Mesenchymal stem cell (in vitro differentiated cells and primary cell): Measurements from ENCODE around the gene SPNS3.

Experiments used
- DNase-seq: peaks from one replicate; pipeline ENCODE4 v3.0.0-alpha.2; 2013
- H2AFZ ChIP-seq: one replicate; pipeline ENCODE4 v1.6.1; 2013; ENCODE audit warnings: low read depth, mild to moderate bottlenecking, control low read depth, inconsistent platforms, low read length, moderate library complexity
- H2AK5ac ChIP-seq: 2 replicates; pipeline ENCODE4 v1.6.1; 2013; ENCODE audit warnings: low read length, moderate library complexity, mild to moderate bottlenecking, inconsistent platforms; ENCODE audit not compliant: severe bottlenecking
- H2BK120ac ChIP-seq: one replicate; pipeline ENCODE4 v1.6.1; 2013; ENCODE audit warnings: low read depth, mild to moderate bottlenecking, inconsistent platforms, low read length, moderate library complexity
- H2BK12ac ChIP-seq, 2 experiments: one replicate each; pipeline ENCODE4 v1.6.1; 2013; ENCODE audit warnings: inconsistent platforms in 2 of 2, low read length in 2 of 2, mild to moderate bottlenecking in 2 of 2, moderate library complexity in 2 of 2, control low read depth in 1 of 2
- H2BK15ac ChIP-seq: one replicate; pipeline ENCODE4 v1.6.1; 2013; ENCODE audit warnings: mild to moderate bottlenecking, low read depth, inconsistent platforms; ENCODE audit not compliant: poor library complexity, severe bottlenecking
- H2BK5ac ChIP-seq: 2 replicates; pipeline ENCODE4 v1.6.1; 2013; ENCODE audit warnings: low read depth, mild to moderate bottlenecking, low read length, control low read depth, inconsistent platforms; ENCODE audit not compliant: poor library complexity, severe bottlenecking
- H3K14ac ChIP-seq, 2 experiments: one replicate each; pipeline ENCODE4 v1.6.1; 2013; ENCODE audit warnings: inconsistent platforms in 2 of 2, low read length in 2 of 2, control low read depth in 1 of 2, mild to moderate bottlenecking in 1 of 2, moderate library complexity in 1 of 2
- H3K18ac ChIP-seq, 2 experiments: one replicate each; pipeline ENCODE4 v1.6.1; 2013; ENCODE audit warnings: inconsistent platforms in 2 of 2, low read length in 2 of 2, control low read depth in 1 of 2, low read depth in 1 of 2, mild to moderate bottlenecking in 1 of 2
- H3K23ac ChIP-seq, 2 experiments: one replicate each; pipeline ENCODE4 v1.6.1; 2013; ENCODE audit warnings: inconsistent platforms in 2 of 2, low read length in 2 of 2, mild to moderate bottlenecking in 2 of 2, moderate library complexity in 2 of 2, control low read depth in 1 of 2
- H3K27ac ChIP-seq: 2 replicates; pipeline ENCODE4 v1.5.1; 2013; ENCODE audit warnings: mild to moderate bottlenecking, moderate library complexity, low read length, control low read depth, inconsistent platforms; ENCODE audit not compliant: poor library complexity, severe bottlenecking
- H3K27me3 ChIP-seq, 2 experiments: 2 replicates each; pipeline versions ENCODE4 v1.6.1 to v1.7.0; 2013; ENCODE audit warnings: low read length in 2 of 2, mild to moderate bottlenecking in 2 of 2, moderate library complexity in 2 of 2, control low read depth in 1 of 2, inconsistent platforms in 1 of 2; ENCODE audit not compliant: control insufficient read depth in 1 of 2, insufficient read depth in 1 of 2
- H3K36me3 ChIP-seq, 2 experiments: 2 replicates each; pipeline versions ENCODE4 v1.6.1 to v1.7.0; 2013; ENCODE audit warnings: low read length in 2 of 2, control low read depth in 1 of 2, inconsistent platforms in 1 of 2, low read depth in 1 of 2, mild to moderate bottlenecking in 1 of 2; ENCODE audit not compliant: insufficient read depth in 2 of 2, control insufficient read depth in 1 of 2
- H3K4ac ChIP-seq, 2 experiments: one replicate each; pipeline ENCODE4 v1.6.1; 2013; ENCODE audit warnings: inconsistent platforms in 2 of 2, low read length in 2 of 2, mild to moderate bottlenecking in 2 of 2, moderate library complexity in 2 of 2, control low read depth in 1 of 2, low read depth in 1 of 2
- H3K4me1 ChIP-seq: 2 replicates; pipeline ENCODE4 v1.6.1; 2013; ENCODE audit warnings: low read depth, low read length, control low read depth; ENCODE audit not compliant: control insufficient read depth, insufficient read depth
- H3K4me2 ChIP-seq: 2 replicates; pipeline ENCODE4 v1.6.1; 2013; ENCODE audit warnings: low read length, mild to moderate bottlenecking, inconsistent platforms; ENCODE audit not compliant: poor library complexity, severe bottlenecking
- H3K4me3 ChIP-seq, 2 experiments: 2 replicates each; pipeline versions ENCODE4 v1.5.1 to v1.7.0; 2013; ENCODE audit warnings: low read length in 2 of 2, mild to moderate bottlenecking in 2 of 2, control low read depth in 1 of 2, low read depth in 1 of 2; ENCODE audit not compliant: insufficient read depth in 1 of 2
- H3K79me1 ChIP-seq: replicated peaks from 2 replicates; pipeline ENCODE4 v1.6.1; 2013; ENCODE audit warnings: mild to moderate bottlenecking, control low read depth, low read length, inconsistent platforms; ENCODE audit not compliant: poor library complexity, severe bottlenecking
- H3K9ac ChIP-seq: 2 replicates; pipeline ENCODE4 v1.7.0; 2013; ENCODE audit warnings: mild to moderate bottlenecking, low read length, moderate library complexity
- H3K9me3 ChIP-seq: 2 replicates; pipeline ENCODE4 v1.7.0; 2013; ENCODE audit warnings: mild to moderate bottlenecking, low read length; ENCODE audit not compliant: control insufficient read depth
- H4K8ac ChIP-seq: one replicate; pipeline ENCODE4 v1.6.1; 2013; ENCODE audit warnings: inconsistent platforms, mild to moderate bottlenecking, low read length, moderate library complexity
- H4K91ac ChIP-seq: one replicate; pipeline ENCODE4 v1.6.1; 2013; ENCODE audit warnings: mild to moderate bottlenecking, low read length, inconsistent platforms
- WGBS: methylation state at CpG from one replicate; pipeline ENCODE4 v1.1.7; 2013; ENCODE audit warnings: mixed read lengths; 5-methylcytosine and 5-hydroxymethylcytosine counted together

The SPNS3 gene

DNA sequence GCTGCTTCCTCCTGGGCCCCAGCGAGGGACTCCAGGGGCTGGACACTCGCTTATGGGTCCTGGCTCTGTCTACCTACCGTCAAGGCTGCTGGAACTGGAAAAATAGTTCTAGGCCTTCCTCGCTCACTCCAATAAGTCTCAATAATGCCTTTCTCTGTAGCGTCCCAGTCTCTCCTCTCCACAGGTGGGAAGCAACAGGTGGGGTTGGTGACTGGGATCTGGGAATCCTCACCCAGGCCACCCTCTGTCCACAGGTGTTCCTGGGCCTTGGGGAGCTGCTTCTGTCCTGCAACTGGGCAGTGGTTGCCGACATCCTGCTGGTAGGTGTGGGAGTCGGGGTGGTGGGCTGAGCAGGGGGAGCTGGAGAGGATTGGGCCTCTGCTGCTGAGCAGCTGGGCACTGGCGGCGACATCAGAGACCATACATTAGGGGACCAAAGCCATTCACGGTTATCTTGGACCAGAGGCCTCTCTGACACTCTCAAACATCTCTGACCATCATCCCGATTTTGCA is 44.6 kb downstream of the SPNS3 start:
- Histone ChIP-seq H3K4me2 (no peak overlapping the region), H2BK5ac (no peak overlapping the region), H2BK12ac (no peak overlapping the region), H3K14ac (no peak overlapping the region), H3K36me3 (no peaks in the 10 kb centered on the region), H3K27ac (no peak overlapping the region), H3K27me3 (peaks cover 3 to 62% of the 10 kb centered on the region in 2 experiments), H2AK5ac (peak overlapping the region; percentile 7), H3K79me1 (no peaks in the 10 kb centered on the region), H4K8ac (no peak overlapping the region), H3K9me3 (no peaks in the 10 kb centered on the region), H2BK15ac (no peak overlapping the region), H2AFZ (no peak overlapping the region), H3K23ac (no peak overlapping the region), H3K9ac (no peak overlapping the region), H3K4ac (no peak overlapping the region), H3K18ac (no peak overlapping the region), H2BK120ac (no peak overlapping the region), H3K4me3 (no peak overlapping the region), H4K91ac (no peak overlapping the region), H3K4me1 (peaks cover 52% of the 10 kb centered on the region)
- no peak for DNase-seq
- 88% methylated on average over 11 of the region's 11 CpGs for WGBS

DNA sequence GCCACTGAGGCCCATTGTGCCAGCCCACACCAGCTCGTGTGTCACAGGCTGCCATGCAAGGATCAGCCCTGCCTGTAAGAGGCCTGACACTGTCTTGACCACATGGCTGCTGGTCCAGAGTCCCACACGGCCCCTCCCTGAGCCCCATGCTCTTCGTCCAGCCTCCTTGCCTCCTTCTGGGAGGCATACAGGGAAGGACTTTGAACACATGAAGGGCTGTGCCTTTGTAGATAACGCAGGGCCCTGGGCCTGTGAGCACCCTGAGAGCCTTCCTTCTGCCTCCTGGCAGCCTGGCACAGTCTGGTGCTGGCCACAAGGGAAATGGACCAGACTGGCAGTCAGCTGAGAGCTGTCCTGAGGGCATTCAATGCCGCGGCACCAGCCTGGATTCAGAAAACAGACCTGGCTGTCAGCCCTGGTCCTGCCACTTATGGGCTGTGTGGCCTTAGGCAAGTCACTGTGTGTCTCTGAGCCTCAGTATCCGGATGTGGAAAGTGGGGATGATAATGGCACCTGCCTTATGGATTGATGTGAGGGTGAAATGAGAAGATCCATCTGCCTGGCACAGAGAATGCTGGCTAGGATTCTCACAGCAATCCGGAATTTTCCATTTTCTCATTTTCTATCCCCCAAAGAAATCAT is 45.7 kb downstream of the SPNS3 start:
- H3K4me3 ChIP-seq, result no peak overlapping the region
- H3K4ac ChIP-seq, result no peak overlapping the region
- H3K27me3 ChIP-seq, result peaks cover 0 to 61% of the 10 kb centered on the region in 2 experiments
- no peak overlapping the region for H4K91ac ChIP-seq
- H3K23ac ChIP-seq, result no peak overlapping the region
- H3K18ac ChIP-seq, result no peak overlapping the region
- no peak overlapping the region for H2BK5ac ChIP-seq
- peak overlapping the region; percentile 49 for H3K27ac ChIP-seq
- H3K4me1 ChIP-seq, result peaks cover 56% of the 10 kb centered on the region
- no peak overlapping the region for H3K4me2 ChIP-seq
- H3K79me1 ChIP-seq, result no peaks in the 10 kb centered on the region
- WGBS, result 76% methylated on average over 7 of the region's 8 CpGs
- no peaks in the 10 kb centered on the region for H3K9me3 ChIP-seq
- no peak overlapping the region for H3K9ac ChIP-seq
- H2AFZ ChIP-seq, result no peak overlapping the region
- no peaks in the 10 kb centered on the region for H3K36me3 ChIP-seq
- H3K14ac ChIP-seq, result no peak overlapping the region
- H2BK120ac ChIP-seq, result no peak overlapping the region
- DNase-seq, result no peak
- H4K8ac ChIP-seq, result no peak overlapping the region
- H2AK5ac ChIP-seq, result peak overlapping the region; percentile 67
- H2BK15ac ChIP-seq, result no peak overlapping the region
- H2BK12ac ChIP-seq, result no peak overlapping the region

DNA sequence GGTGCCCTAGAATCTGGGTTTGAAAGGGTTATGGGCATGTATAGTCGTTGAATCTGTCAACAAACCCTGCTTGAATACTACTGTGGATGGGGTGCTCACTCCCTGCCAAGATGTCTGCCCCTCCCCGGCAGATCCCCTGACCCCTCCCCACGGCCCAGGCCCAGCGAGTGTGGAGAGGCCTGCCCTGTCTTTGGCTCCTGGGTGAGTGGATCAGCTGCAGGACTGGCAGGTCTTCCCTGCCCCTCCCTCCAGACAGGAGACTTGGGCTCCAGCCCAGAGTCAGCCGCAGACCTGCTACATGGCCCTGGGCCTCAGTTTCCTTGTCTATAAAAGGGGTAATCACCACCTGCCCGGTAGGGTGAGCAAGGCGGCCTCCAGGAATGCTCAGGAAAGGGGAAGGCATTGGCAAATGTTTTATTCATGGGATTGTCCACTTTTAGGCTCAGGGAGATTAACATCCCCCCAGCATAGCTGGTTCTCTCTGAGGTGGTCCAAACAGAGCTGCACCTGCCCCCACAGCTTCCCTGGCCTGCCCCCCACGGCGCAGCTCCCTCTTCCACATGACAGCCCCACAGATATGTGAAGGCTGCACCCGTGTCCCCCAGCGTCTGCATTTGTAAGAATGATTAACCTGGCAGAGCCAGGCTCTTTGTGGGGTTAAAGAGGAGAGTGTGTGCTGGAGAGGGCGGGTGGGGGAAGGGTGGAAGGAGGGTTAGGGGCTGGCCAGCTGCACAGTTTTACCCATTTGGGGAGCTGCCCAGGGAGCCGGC is 46.4 kb downstream of the SPNS3 start:
- no peak overlapping the region for H3K4me2 ChIP-seq
- no peak overlapping the region for H3K14ac ChIP-seq
- no peak overlapping the region for H3K4ac ChIP-seq
- H3K9me3 ChIP-seq, result no peaks in the 10 kb centered on the region
- no peaks in the 10 kb centered on the region for H3K79me1 ChIP-seq
- H3K4me3 ChIP-seq, result no peak overlapping the region
- no peak overlapping the region for H3K23ac ChIP-seq
- peak overlapping the region; percentile 86 for H3K27ac ChIP-seq
- peak overlapping the region; percentile 67 for H2AK5ac ChIP-seq
- H4K8ac ChIP-seq, result no peak overlapping the region
- H3K9ac ChIP-seq, result no peak overlapping the region
- peaks cover 0 to 61% of the 10 kb centered on the region in 2 experiments for H3K27me3 ChIP-seq
- no peak overlapping the region for H3K18ac ChIP-seq
- no peaks in the 10 kb centered on the region for H3K36me3 ChIP-seq
- no peak overlapping the region for H2AFZ ChIP-seq
- no peak overlapping the region for H4K91ac ChIP-seq
- DNase-seq, result no peak
- H2BK15ac ChIP-seq, result no peak overlapping the region
- H2BK120ac ChIP-seq, result no peak overlapping the region
- 79% methylated on average over 8 of the region's 13 CpGs for WGBS
- H3K4me1 ChIP-seq, result peaks cover 54% of the 10 kb centered on the region
- no peak overlapping the region for H2BK12ac ChIP-seq
- H2BK5ac ChIP-seq, result no peak overlapping the region
